HepG2 (cell line): ENCODE data around the gene SMYD2. TPM values are rescaled to one million over a fixed set of nuclear protein-coding genes. Genes with fewer than 3 reads are reported as not detected.

ENCODE experiments used
- ATF6 ChIP-seq: sonication (generic); formaldehyde crosslinking; conservative IDR thresholded peaks from 2 replicates; pipeline ENCODE4 v1.4.0; 2020; ENCODE audit warnings: missing genetic modification reagents
- CBX5 ChIP-seq: sonication (generic); formaldehyde crosslinking; IDR thresholded peaks from 2 replicates; pipeline ENCODE4 v1.4.0; 2020; ENCODE audit warnings: missing genetic modification reagents, borderline replicate concordance
- CEBPG ChIP-seq: IDR thresholded peaks from 2 replicates; pipeline ENCODE4 v1.6.1; 2016
- EEA1 ChIP-seq: sonication (generic); formaldehyde crosslinking; IDR thresholded peaks from 2 replicates; pipeline ENCODE4 v1.5.1; 2020; ENCODE audit warnings: mild to moderate bottlenecking, missing genetic modification reagents, borderline replicate concordance
- ETV6 ChIP-seq: sonication (generic); formaldehyde crosslinking; conservative IDR thresholded peaks from 2 replicates; pipeline ENCODE4 v1.4.0; 2020; ENCODE audit warnings: missing genetic modification reagents
- FOSL2 ChIP-seq: sonication (generic); formaldehyde crosslinking; IDR thresholded peaks from 2 replicates; pipeline ENCODE4 v1.4.0; 2020; ENCODE audit warnings: missing genetic modification reagents
- HCFC1 ChIP-seq: fragments of 150-350 bp; IDR thresholded peaks from 2 replicates; pipeline ENCODE4 v1.6.1; 2014; ENCODE audit warnings: low read depth, low read length
- HDAC2 ChIP-seq: sonication (generic); formaldehyde crosslinking; IDR thresholded peaks from 2 replicates; pipeline ENCODE4 v1.4.0; 2020; ENCODE audit warnings: missing genetic modification reagents
- HNF4G ChIP-seq, 2 experiments: sonication (generic) in 1 of 2; formaldehyde crosslinking in 1 of 2; IDR thresholded peaks; 2 replicates each; pipeline versions ENCODE4 v1.4.0 to v1.6.1; 2011 to 2020; ENCODE audit warnings: borderline replicate concordance in 2 of 2, low read depth in 2 of 2, mild to moderate bottlenecking in 2 of 2, low read length in 1 of 2, missing genetic modification reagents in 1 of 2, moderate library complexity in 1 of 2
- HOXA5 ChIP-seq: sonication (generic); formaldehyde crosslinking; IDR thresholded peaks from 2 replicates; pipeline ENCODE4 v1.4.0; 2020; ENCODE audit warnings: missing genetic modification reagents
- MAFG ChIP-seq: sonication (generic); formaldehyde crosslinking; IDR thresholded peaks from 2 replicates; pipeline ENCODE4 v1.5.1; 2020; ENCODE audit warnings: mild to moderate bottlenecking, missing genetic modification reagents
- NR2F6 ChIP-seq, 2 experiments: IDR thresholded peaks; 2 replicates each; pipeline ENCODE4 v1.6.1; 2016; ENCODE audit warnings: antibody characterized with exemption in 1 of 2, mild to moderate bottlenecking in 1 of 2
- PHF5A ChIP-seq: IDR thresholded peaks from one replicate; pipeline ENCODE4 v1.6.1; 2018; ENCODE audit warnings: low read depth, missing genetic modification reagents; ENCODE audit not compliant: unreplicated experiment
- RFX1 ChIP-seq: fragments of 450-650 bp; IDR thresholded peaks from 2 replicates; pipeline ENCODE4 v1.6.1; 2017
- RFXAP ChIP-seq: sonication (generic); formaldehyde crosslinking; IDR thresholded peaks from 2 replicates; pipeline ENCODE4 v1.4.0; 2020; ENCODE audit warnings: missing genetic modification reagents, borderline replicate concordance
- SNAI1 ChIP-seq: sonication (generic); formaldehyde crosslinking; IDR thresholded peaks from 2 replicates; pipeline ENCODE4 v1.5.0; 2020; ENCODE audit warnings: mild to moderate bottlenecking, missing genetic modification reagents, borderline replicate concordance
- TCF12 ChIP-seq, 2 experiments: fragments of 450-650 bp in 1 of 2; sonication (generic) in 1 of 2; formaldehyde crosslinking in 1 of 2; IDR thresholded peaks; 2 replicates each; pipeline versions ENCODE4 v1.6.1 to v1.8.0; 2017 to 2022; ENCODE audit warnings: antibody characterized with exemption in 1 of 2, mild to moderate bottlenecking in 1 of 2, missing genetic modification reagents in 1 of 2, moderate library complexity in 1 of 2
- ZNF350 ChIP-seq: sonication (generic); formaldehyde crosslinking; IDR thresholded peaks from 2 replicates; pipeline ENCODE4 v1.4.0; 2020; ENCODE audit warnings: mild to moderate bottlenecking, low read depth, missing genetic modification reagents, borderline replicate concordance
- ZNF597 ChIP-seq: sonication (generic); formaldehyde crosslinking; IDR thresholded peaks from 2 replicates; pipeline ENCODE4 v1.5.0; 2020; ENCODE audit warnings: missing genetic modification reagents
- ZNF7 ChIP-seq: IDR thresholded peaks from 2 replicates; pipeline ENCODE4 v1.6.1; 2016; ENCODE audit warnings: missing biosample characterization, missing genetic modification reagents
- ZNF710 ChIP-seq: sonication (generic); formaldehyde crosslinking; IDR thresholded peaks from 2 replicates; pipeline ENCODE4 v1.5.0; 2020; ENCODE audit warnings: mild to moderate bottlenecking, missing genetic modification reagents, borderline replicate concordance
- ZNF878 ChIP-seq: sonication (generic); formaldehyde crosslinking; IDR thresholded peaks from 2 replicates; pipeline ENCODE4 v1.8.1; 2023; ENCODE audit warnings: mild to moderate bottlenecking, missing genetic modification reagents, moderate library complexity
- ZSCAN20 ChIP-seq: sonication (generic); formaldehyde crosslinking; IDR thresholded peaks from 2 replicates; pipeline ENCODE4 v1.4.0; 2020; ENCODE audit warnings: missing genetic modification reagents, mild to moderate bottlenecking, borderline replicate concordance
- polyA plus RNA-seq, 8 experiments: library from polyadenylated mRNA; depleted of rRNA in 3 of 8; stranded (reverse) in 7 of 8; unstranded in 1 of 8; fragments of >200 nt; fragmentation: Illumina TruSeq in 4 of 8; extraction: Trizol in 4 of 8; gene quantifications; 2 replicates each; pipeline versions ENCODE4 v1.2.1 to v1.2.3, GENCODE V29; 2011 to 2016; ENCODE audit warnings: low read depth in 4 of 8, missing spikeins in 1 of 8, mixed read lengths in 1 of 8; ENCODE audit not compliant: insufficient read depth in 1 of 8
- total RNA-seq, 5 experiments: library from RNA; depleted of rRNA; stranded (reverse); fragments of >200 nt; fragmentation: Illumina TruSeq; extraction: Trizol; gene quantifications; 2 replicates each; pipeline ENCODE4 v1.2.3, GENCODE V29; 2016; ENCODE audit warnings: low read depth in 1 of 5
- TF ChIP-seq, protein P1 (sequence below): sonication (generic); formaldehyde crosslinking; IDR thresholded peaks from 2 replicates; pipeline ENCODE4 v1.8.1; 2023; ENCODE audit warnings: mild to moderate bottlenecking, missing genetic modification reagents, borderline replicate concordance

The SMYD2 gene
- total and polyA plus RNA-seq, 2 of the 13 experiments (the other 11 are each of a cell fraction or from before 2014, with no cell fraction given): 72.7 to 139 TPM

DNA sequence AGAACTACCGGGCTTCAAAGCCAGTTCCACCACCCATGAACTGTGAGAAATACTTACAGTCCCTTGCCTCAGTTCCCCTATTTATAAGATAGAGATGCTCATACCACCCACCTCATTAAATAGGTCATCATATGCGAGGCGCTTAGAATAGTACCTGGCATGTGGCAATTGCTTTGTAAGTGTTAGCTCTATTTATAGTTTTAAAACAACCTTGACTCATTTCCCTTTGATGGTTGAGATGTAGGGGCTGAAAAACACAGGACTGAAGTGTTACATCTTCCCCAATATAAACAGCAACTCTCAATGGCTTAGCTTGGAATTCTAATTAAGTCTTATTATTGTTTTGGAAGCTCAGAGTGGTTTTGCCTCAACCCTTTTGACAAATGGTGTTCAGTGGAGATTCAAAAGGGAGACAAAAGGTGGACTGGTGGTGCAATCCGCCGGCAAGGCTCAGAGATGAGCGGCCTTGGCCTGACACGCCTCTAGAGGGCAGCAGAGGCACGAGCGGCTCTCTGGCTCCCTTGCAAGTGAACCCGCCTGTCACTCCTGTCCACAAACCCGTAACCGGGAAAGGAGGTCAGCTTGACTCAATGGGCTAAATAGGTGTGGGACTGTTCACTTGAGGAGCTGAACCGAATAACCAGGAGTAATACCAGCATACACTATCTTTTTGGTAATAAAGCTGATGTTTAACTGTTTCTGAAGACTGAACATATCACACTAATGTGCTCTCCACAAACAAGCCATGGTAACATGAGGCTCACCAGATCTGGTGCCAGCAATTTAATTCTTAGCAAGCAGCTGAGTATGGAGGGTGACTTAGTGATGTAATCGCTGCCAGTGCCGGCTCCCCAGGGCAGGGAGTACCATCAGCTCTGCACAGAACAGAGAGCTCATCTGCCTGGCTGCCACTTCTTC, 19.5 kb upstream of the SMYD2 start (continued):
- TF ChIP-seq ZNF597: no peak
- no peak for TF ChIP-seq HCFC1
- TF ChIP-seq CBX5: 0 out of 2 replicates have a peak, but pooled peaks have one; percentile 33
- TF ChIP-seq ETV6 (CRISPR knock-in tag): 0 out of 2 replicates have a peak, but pooled peaks have one; percentile 49
- TF ChIP-seq RFXAP (CRISPR knock-in tag): no peak
- peak; percentile 32; the same call in 1 of the 2 replicates for TF ChIP-seq HDAC2
- TF ChIP-seq NR2F6 (IDR thresholded peaks at IDR 0.05): no peak
- TF ChIP-seq NR2F6 (CRISPR knock-in tag; IDR thresholded peaks at IDR 0.05): peak; percentile 32; the same call in 1 of the 2 replicates
- no peak for TF ChIP-seq ATF6 (CRISPR knock-in tag)
- no peak for TF ChIP-seq ZNF710 (CRISPR knock-in tag)
- TF ChIP-seq FOSL2 (CRISPR knock-in tag): peak; percentile 44; the same call in 1 of the 2 replicates
- TF ChIP-seq, protein P1, sequence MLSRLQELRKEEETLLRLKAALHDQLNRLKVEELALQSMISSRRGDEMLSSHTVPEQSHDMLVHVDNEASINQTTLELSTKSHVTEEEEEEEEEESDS (CRISPR knock-in tag): no peak
- TF ChIP-seq HNF4G (IDR thresholded peaks at IDR 0.05; ENCODE audit: borderline replicate concordance, low read depth, low read length): no peak
- no peak for TF ChIP-seq HNF4G (CRISPR knock-in tag; IDR thresholded peaks at IDR 0.05; ENCODE audit: borderline replicate concordance, low read depth)
- TF ChIP-seq EEA1: no peak
- TF ChIP-seq RFX1: no peak
- no peak for TF ChIP-seq MAFG (CRISPR knock-in tag)
- TF ChIP-seq SNAI1 (CRISPR knock-in tag): no peak
- no peak for TF ChIP-seq ZNF878 (CRISPR knock-in tag)
- peak; percentile 41 for TF ChIP-seq PHF5A
- TF ChIP-seq TCF12 (IDR thresholded peaks at IDR 0.05): no peak
- TF ChIP-seq TCF12 (CRISPR knock-in tag; IDR thresholded peaks at IDR 0.05): no peak
- 0 out of 2 replicates have a peak, but pooled peaks have one; percentile 19 for TF ChIP-seq HOXA5 (CRISPR knock-in tag)
- no peak for TF ChIP-seq ZSCAN20 (CRISPR knock-in tag)
- peak; percentile 78 for TF ChIP-seq CEBPG
- TF ChIP-seq ZNF7 (CRISPR knock-in tag): peak; percentile 16; the same call in 1 of the 2 replicates
- TF ChIP-seq ZNF350: 0 out of 2 replicates have a peak, but pooled peaks have one; percentile 24
